T-cell (primary cell): ENCODE results near the gene RAP1GAP2. TPM values are rescaled to one million over a fixed set of nuclear protein-coding genes. Genes with fewer than 3 reads are reported as not detected.

Experiments used
- ATAC-seq, 4 experiments: fragments of 200-7000 bp in 3 of 4; fragments of 150-1000 bp in 1 of 4; cut with Tn5 transposase; replicated peaks in 1 of 4; 1 replicate in 3 of 4; 2 replicates in 1 of 4; pipeline ENCODE4 v1.10.0; 2021; ENCODE audit warnings: moderate library complexity in 3 of 4, mild to moderate bottlenecking in 2 of 4, moderate number of reproducible peaks in 1 of 4
- CTCF ChIA-PET, 2 donors: fragments of 300-600 bp; sonication (Branson Sonifier 250); formaldehyde crosslinking; loops; one replicate each; lab custom pipeline; 2022; ENCODE audit warnings: antibody characterized with exemption in 2 of 2; lab: Charles Lee
- POLR2A ChIA-PET, 2 donors: fragments of 300-600 bp; sonication (Branson Sonifier 250); formaldehyde crosslinking; loops; one replicate each; lab custom pipeline; 2022; ENCODE audit warnings: antibody characterized with exemption in 2 of 2; lab: Charles Lee
- DNase-seq, 35 experiments: peaks; one replicate each; pipeline versions ENCODE4 v3.0.0 to v3.0.0-alpha.2; 2013 to 2023
- H3K27ac ChIP-seq: one replicate; pipeline ENCODE4 v1.5.1; 2013; ENCODE audit warnings: low read length
- H3K27me3 ChIP-seq, 2 experiments: replicated peaks in 1 of 2; 1 replicate in 1 of 2; 2 replicates in 1 of 2; pipeline versions ENCODE4 v1.6.1 to v1.7.0; 2013; ENCODE audit warnings: low read length in 1 of 2, mixed read lengths in 1 of 2; ENCODE audit not compliant: control insufficient read depth in 2 of 2, insufficient read depth in 2 of 2; ENCODE audit errors: extremely low read depth in 1 of 2
- H3K36me3 ChIP-seq, 2 donors: 1 replicate in 1 of 2; 2 replicates in 1 of 2; pipeline versions ENCODE4 v1.6.1 to v1.7.0; 2013; ENCODE audit warnings: low read length in 1 of 2; ENCODE audit not compliant: control insufficient read depth in 2 of 2, insufficient read depth in 1 of 2; ENCODE audit errors: extremely low read depth in 1 of 2
- H3K4me1 ChIP-seq, 2 experiments: 1 replicate in 1 of 2; 2 replicates in 1 of 2; pipeline versions ENCODE4 v1.6.1 to v1.7.0; 2013; ENCODE audit warnings: low read length in 2 of 2, mixed read lengths in 1 of 2; ENCODE audit not compliant: insufficient read depth in 2 of 2, control insufficient read depth in 1 of 2; ENCODE audit errors: extremely low read depth in 1 of 2
- H3K4me3 ChIP-seq, 2 donors: 1 replicate in 1 of 2; 2 replicates in 1 of 2; pipeline versions ENCODE4 v1.5.1 to v1.7.0; 2013; ENCODE audit warnings: mild to moderate bottlenecking in 2 of 2, low read length in 1 of 2, moderate library complexity in 1 of 2; ENCODE audit not compliant: control insufficient read depth in 1 of 2; ENCODE audit errors: extremely low read depth in 1 of 2
- H3K9me3 ChIP-seq: 2 replicates; pipeline ENCODE4 v1.7.0; 2013
- H3K27ac Mint-ChIP-seq, 2 donors: one replicate each; pipeline ENCODE4 v1.8.0; 2020 to 2021; ENCODE audit warnings: mild to moderate bottlenecking in 2 of 2, mixed read lengths in 2 of 2
- H3K27me3 Mint-ChIP-seq, 2 donors: one replicate each; pipeline ENCODE4 v1.8.0; 2021 to 2022; ENCODE audit warnings: mixed read lengths in 2 of 2
- H3K36me3 Mint-ChIP-seq: one replicate; pipeline ENCODE4 v1.8.0; 2021; ENCODE audit warnings: mixed read lengths
- H3K4me1 Mint-ChIP-seq, 3 donors: one replicate each; pipeline ENCODE4 v1.8.0; 2020 to 2022; ENCODE audit warnings: mixed read lengths in 3 of 3, mild to moderate bottlenecking in 1 of 3
- H3K4me3 Mint-ChIP-seq, 3 donors: one replicate each; pipeline ENCODE4 v1.8.0; 2020 to 2022; ENCODE audit warnings: mild to moderate bottlenecking in 3 of 3, mixed read lengths in 3 of 3, moderate library complexity in 3 of 3
- H3K9me3 Mint-ChIP-seq, 3 donors: one replicate each; pipeline ENCODE4 v1.8.0; 2020 to 2022; ENCODE audit warnings: mixed read lengths in 3 of 3
- WGBS: methylation state at CpG from one replicate; pipeline ENCODE4 v1.1.5; 2013; ENCODE audit warnings: missing lambda C conversion rate; ENCODE audit not compliant: insufficient coverage; 5-methylcytosine and 5-hydroxymethylcytosine counted together
- total RNA-seq, 35 experiments: library from RNA in 6 of 35; stranded (reverse) in 6 of 35; fragments of 120-200 nt in 1 of 35; gene quantifications; one replicate each; pipeline versions ENCODE4 v1.2.1 to v1.2.4 and lab custom pipeline; 2013 to 2026

RAP1GAP2 gene
- total RNA-seq, 5 donors from 2014 or later (not counting 1 experiment from before 2014, with no cell fraction given) = 8.0 to 77.7 (median 13.3) TPM

GRCh38 chr17:3026125-3026855 lies 230.1 kb downstream of the RAP1GAP2 start:
- Mint-ChIP-seq H3K4me3 (no peak overlapping the region), H3K9me3 (peaks cover 5 to 22% (median 13%) of the 10 kb centered on the region in 3 donors), H3K27ac (no peak overlapping the region), H3K27me3 (no peaks in the 10 kb centered on the region), H3K36me3 (peaks cover 58% of the 10 kb centered on the region), H3K4me1 (no peaks in the 10 kb centered on the region)
- H3K27ac ChIP-seq = no peak overlapping the region
- ATAC-seq = no peak
- no peaks in the 10 kb centered on the region for H3K27me3 ChIP-seq
- POLR2A ChIA-PET = no interaction called here
- CTCF ChIA-PET = no interaction called here
- no peak overlapping the region for H3K4me3 ChIP-seq
- peaks cover 3 to 69% of the 10 kb centered on the region in 2 donors for H3K36me3 ChIP-seq
- WGBS = 91% methylated on average over 21 of the region's 26 CpGs
- H3K4me1 ChIP-seq = no peaks in the 10 kb centered on the region
- no peak for DNase-seq
- H3K9me3 ChIP-seq = peaks cover 4% of the 10 kb centered on the region

DNA sequence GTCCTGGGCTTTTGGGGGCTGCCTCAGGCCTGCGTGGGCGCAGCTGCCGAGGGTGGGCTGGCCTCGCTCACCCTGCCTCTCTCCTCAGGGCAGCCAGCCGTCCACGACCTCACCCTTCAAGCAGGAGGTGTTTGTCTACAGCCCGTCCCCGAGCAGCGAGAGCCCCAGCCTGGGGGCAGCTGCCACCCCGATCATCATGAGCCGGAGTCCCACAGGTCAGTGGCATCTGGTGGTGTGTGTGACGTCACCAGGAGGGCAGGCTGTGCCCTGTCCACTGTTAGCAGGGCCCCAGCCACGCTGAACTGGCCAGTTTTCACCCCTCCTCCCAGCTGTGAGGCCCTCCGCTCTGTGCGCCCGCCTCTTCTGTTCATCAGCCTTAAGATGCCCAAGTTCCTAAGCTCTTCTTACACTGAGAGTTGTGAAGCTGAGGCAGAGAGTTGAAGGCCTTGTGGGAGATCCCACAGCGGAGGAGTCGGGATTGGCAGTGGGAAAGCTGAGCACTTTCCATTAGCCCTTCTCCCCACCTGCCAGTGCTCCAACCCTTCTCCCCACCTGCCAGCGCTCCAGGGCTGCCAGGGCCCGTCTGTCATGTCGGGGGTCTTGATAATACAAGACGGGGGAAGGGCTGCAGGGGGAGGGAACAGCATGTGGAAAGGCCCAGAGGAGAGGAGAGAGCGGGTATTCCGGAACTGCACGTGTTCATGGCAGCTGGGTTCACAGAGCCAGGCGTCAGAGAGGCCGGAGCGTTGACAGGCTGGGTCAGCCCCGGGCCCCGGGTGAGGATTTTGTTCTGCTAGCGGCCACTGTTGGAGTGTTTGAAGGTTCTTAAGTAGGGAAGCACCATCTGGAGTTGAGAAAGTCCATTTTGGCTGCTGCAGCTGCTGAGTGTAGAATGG lies 230.9 kb downstream of the RAP1GAP2 start:
- Mint-ChIP-seq H3K27ac (no peak overlapping the region), H3K27me3 (no peaks in the 10 kb centered on the region), H3K9me3 (peaks cover 5 to 17% (median 10%) of the 10 kb centered on the region in 3 donors), H3K4me1 (no peaks in the 10 kb centered on the region), H3K36me3 (peaks cover 50% of the 10 kb centered on the region), H3K4me3 (no peak overlapping the region)
- ChIA-PET POLR2A (no interaction called here), CTCF (no interaction called here)
- no peaks in the 10 kb centered on the region for H3K4me1 ChIP-seq
- WGBS = 90% methylated on average over 19 of the region's 31 CpGs
- H3K4me3 ChIP-seq = no peak overlapping the region
- no peaks in the 10 kb centered on the region for H3K27me3 ChIP-seq
- DNase-seq (no peak), ATAC-seq (no peak)
- H3K9me3 ChIP-seq = peaks cover 4% of the 10 kb centered on the region
- H3K36me3 ChIP-seq = peaks cover 3 to 63% of the 10 kb centered on the region in 2 donors
- no peak overlapping the region for H3K27ac ChIP-seq

DNA sequence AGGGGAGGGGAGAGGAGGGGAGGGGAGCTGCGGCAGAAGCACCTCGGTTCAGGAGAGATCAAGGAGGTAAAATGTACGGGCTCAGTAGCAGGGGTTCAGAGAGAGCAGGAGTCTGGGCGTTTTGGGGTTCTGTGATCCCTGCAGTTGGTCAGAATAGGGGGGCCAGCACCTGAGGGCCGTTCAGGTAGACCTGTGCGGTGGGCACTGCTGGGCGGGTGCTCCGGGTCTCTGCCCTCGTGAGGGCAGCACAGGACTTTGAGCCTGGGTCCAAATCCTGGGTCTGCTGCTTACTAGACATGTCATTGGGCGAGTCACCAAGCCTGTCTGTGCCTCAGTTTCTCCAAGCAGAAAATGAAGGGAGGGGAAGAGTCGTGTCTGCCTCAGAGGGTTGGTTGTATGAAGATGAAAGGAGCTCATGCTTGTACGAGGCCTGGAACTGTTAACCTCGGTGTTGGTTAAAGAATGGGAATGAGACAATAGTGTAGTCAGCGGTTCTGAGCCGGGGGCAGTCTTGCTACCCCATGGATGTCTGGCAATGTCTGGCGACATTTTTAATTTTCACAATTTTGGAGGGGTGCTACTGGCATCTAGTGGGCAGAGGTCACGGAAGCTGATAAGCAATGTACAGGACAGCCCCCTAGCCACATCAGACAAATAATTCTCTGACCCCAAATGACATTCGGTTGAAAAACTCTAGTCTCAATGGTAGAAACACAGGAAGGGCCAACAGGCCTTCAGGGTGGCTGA lies 231.7 kb downstream of the RAP1GAP2 start:
- H3K27me3 Mint-ChIP-seq = no peaks in the 10 kb centered on the region
- DNase-seq (no peak), ATAC-seq (no peak)
- peaks cover 2 to 8% (median 3%) of the 10 kb centered on the region in 3 donors for H3K9me3 Mint-ChIP-seq
- H3K36me3 Mint-ChIP-seq = peaks cover 41% of the 10 kb centered on the region
- H3K4me1 Mint-ChIP-seq = no peaks in the 10 kb centered on the region
- WGBS = 87% methylated on average over 18 of the region's 18 CpGs
- H3K27me3 ChIP-seq = no peaks in the 10 kb centered on the region
- no peak overlapping the region for H3K27ac ChIP-seq
- POLR2A ChIA-PET = no interaction called here
- H3K4me3 ChIP-seq = no peak overlapping the region
- CTCF ChIA-PET = no interaction called here
- H3K4me1 ChIP-seq = no peaks in the 10 kb centered on the region
- no peak overlapping the region for H3K27ac Mint-ChIP-seq
- H3K9me3 ChIP-seq = peaks cover 4% of the 10 kb centered on the region
- peaks cover 3 to 59% of the 10 kb centered on the region in 2 donors for H3K36me3 ChIP-seq
- no peak overlapping the region for H3K4me3 Mint-ChIP-seq

DNA sequence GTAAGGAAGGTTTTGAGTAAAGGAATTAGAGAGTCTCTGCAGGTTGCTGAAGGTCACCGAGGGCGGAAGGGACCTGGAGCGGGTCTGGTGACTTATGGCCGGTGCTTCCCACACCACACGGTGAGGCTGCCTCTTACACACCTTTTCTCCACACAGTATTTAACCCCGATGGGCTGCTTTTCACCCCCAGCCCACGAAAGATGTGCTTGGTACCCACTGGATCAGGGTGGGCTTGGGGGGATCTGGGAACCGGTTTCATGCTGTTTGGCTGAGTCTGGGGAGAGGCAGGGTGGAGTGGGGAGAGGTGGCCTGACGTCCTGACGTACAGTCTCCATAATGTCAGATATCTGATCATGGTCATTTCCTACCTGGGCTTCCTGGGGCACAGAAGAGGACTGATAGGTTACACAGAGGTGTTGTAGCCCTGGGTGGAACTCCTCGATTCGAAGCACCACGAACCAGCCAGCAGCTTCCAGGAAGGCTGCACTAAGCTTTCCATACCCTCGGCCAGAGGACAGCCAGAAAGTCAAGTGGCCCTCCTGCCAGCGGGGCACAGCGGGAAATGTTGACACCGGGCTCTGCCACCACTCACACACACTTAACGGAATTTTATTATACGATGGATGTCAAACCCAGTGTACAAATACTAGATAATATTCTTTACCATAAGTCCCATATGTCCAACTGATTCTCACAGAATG lies 233.1 kb downstream of the RAP1GAP2 start:
- Mint-ChIP-seq H3K4me1 (no peaks in the 10 kb centered on the region), H3K4me3 (no peak overlapping the region), H3K27ac (no peak overlapping the region), H3K36me3 (peaks cover 34% of the 10 kb centered on the region), H3K9me3 (no peaks in the 10 kb centered on the region), H3K27me3 (no peaks in the 10 kb centered on the region)
- Histone ChIP-seq H3K4me3 (no peak overlapping the region), H3K9me3 (no peaks in the 10 kb centered on the region), H3K4me1 (no peaks in the 10 kb centered on the region), H3K36me3 (peaks cover 3 to 56% of the 10 kb centered on the region in 2 donors), H3K27ac (no peak overlapping the region), H3K27me3 (no peaks in the 10 kb centered on the region)
- ChIA-PET POLR2A (no interaction called here), CTCF (no interaction called here)
- ATAC-seq = no peak
- 85% methylated on average over 9 of the region's 19 CpGs for WGBS
- DNase-seq = no peak

DNA sequence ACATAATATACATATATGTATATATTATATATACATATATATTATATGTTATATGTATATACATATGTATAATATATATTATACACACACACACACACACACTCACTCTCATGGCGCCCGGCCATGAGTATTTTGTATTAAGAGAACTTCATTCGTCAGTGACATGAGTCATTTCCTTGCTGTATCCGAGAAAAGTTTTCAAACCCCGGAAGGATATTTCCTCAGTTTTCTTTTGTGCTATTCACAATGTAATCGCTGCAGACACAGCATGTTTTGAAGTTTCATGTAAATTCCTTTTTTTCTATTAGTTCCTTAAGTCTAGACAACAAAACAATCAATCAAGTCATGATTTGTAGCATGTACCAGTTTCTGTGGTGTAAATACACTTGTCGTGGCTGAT lies 233.9 kb downstream of the RAP1GAP2 start:
- Histone ChIP-seq H3K4me1 (no peaks in the 10 kb centered on the region), H3K36me3 (peaks cover 3 to 52% of the 10 kb centered on the region in 2 donors), H3K27me3 (no peaks in the 10 kb centered on the region), H3K27ac (no peak overlapping the region), H3K9me3 (no peaks in the 10 kb centered on the region), H3K4me3 (no peak overlapping the region)
- Mint-ChIP-seq H3K4me1 (no peaks in the 10 kb centered on the region), H3K36me3 (peaks cover 30% of the 10 kb centered on the region), H3K27ac (no peak overlapping the region), H3K4me3 (no peak overlapping the region), H3K9me3 (no peaks in the 10 kb centered on the region), H3K27me3 (no peaks in the 10 kb centered on the region)
- no CpG with 5 or more reads among the region's 7 CpGs for WGBS
- ChIA-PET POLR2A (no interaction called here), CTCF (interaction anchor here in 1 of 2 donors (0.9 kb wide), 1 partner anchor 526 kb away, joined by 3 read pairs; no protein-coding TSS in a partner anchor)
- no peak for DNase-seq
- ATAC-seq = no peak
